SKM-1 treated with dmso at 0.1 percent for 144 hours (cell line): ENCODE measurements around the gene ADGRB3.

Experiments used
- DNase-seq: peaks from one replicate; lab custom pipeline; 2025; ENCODE audit not compliant: unreplicated experiment; lab: John Stamatoyannopoulos, UW

Gene ADGRB3

DNA sequence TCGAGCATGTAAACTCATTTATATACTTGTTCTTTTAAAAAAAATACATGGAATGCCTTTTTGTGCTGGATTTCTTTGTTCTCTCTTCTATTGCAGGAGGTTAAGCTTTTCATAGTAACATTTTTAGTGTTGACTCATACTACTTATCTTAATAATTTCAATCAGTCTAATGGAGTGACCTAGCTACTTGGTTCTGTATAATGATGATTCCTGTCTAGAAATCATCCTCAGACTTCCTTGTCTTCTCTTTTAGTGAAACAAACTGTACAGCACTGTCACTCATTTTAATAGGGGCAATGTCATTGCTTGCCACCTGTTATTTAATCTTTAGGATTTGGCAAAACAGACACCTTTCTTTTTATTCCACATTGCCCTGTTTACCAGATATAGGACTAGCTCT is 62.3 kb downstream of the ADGRB3 start:
- no peak for DNase-seq

DNA sequence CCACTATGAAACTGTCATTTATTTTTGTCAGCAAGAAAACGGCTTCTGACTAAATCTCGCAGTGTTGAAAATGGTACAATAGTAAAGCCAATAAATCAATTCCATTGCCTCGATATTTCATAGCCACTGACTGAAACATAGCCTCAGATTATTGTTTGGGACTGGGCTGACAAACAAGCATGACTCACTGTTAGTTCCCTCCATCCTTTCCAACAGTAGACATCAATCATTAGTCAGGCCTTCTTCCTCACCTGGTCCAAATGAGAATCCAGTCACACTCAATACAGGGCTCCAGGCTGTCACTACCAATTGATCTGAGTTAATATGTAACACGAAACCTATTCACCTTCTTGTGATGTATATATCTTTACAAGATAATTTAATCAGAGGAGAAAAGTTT is 66.1 kb downstream of the ADGRB3 start:
- no peak for DNase-seq

- no peak for DNase-seq
Observed at GRCh38 chr6:68704485-68704884, 69.4 kb downstream of the ADGRB3 start.

GRCh38 chr6:68709091-68709490 is 74.0 kb downstream of the ADGRB3 start:
- no peak for DNase-seq

GRCh38 chr6:68709882-68710281 is 74.8 kb downstream of the ADGRB3 start:
- no peak for DNase-seq

DNA sequence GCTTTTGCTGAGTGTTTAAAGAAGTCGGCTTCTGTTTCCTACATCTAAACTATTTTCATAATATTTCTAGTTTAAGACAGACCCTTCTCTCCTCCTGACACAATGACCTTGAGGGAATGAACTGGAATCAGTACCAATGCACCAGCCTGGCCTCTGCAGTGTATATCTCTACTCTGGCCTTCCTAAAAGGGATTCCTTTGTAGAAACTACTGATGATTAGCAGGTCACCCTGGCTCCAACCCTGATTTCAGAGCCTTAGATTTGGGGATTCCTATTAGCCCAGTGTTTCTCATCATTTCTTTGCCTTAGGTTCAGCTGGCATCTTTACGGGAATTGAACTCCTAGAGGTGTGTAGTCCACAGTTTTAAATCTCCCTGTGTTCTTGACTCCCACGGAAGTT is 75.4 kb downstream of the ADGRB3 start:
- DNase-seq = no peak

DNA sequence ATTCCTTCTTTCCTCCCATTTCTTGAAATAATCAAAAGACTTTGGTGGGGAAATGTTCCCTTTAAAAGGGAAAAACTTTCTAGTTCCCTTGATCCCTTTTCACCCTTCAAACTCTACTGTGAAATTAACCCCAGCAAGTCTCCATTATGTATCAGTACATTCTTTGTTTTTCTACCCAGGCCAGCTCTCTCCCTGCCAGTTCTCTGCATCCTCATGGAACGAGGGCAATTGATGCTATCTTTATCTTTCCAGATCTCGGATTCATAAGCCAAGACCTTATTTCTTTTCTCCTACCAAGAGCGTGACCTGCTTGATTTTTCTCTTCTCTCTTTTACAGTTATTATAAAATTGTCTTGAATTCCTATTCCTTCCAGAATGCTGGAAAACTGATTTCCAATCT is 75.8 kb downstream of the ADGRB3 start:
- DNase-seq = no peak

DNA sequence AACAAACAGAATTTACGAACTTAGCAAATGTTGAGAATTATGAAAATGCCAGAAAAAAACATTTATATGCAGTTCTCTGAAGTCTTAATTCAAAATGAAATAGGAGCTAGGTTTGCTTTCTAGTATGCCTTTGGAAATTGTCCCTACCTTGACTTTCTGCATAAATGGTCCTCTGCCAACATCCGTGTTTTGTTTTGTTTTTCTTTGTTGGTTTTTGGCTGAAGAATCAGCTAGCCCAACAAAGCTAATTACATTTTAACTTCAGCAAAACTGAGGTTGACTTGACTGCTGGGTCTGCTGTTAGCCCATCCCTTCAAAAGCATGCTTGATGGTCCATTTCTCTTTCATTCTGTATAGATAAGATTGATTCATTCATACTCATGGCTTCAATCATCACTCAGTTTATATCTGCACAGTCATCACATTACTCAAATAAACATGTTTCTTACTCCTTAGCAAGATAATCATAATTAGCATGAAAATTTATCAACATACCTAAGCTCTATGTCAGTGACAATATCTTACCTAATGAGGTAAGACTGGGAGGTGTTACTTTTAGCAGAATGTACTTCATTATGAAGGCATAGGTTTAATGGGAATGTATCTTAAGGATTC is 76.4 kb downstream of the ADGRB3 start:
- DNase-seq = no peak

GRCh38 chr6:68716620-68717019 is 81.5 kb downstream of the ADGRB3 start:
- DNase-seq = no peak

GRCh38 chr6:68718385-68719073 is 83.4 kb downstream of the ADGRB3 start:
- DNase-seq = no peak

- no peak for DNase-seq
Observed at GRCh38 chr6:68719761-68720160, 84.7 kb downstream of the ADGRB3 start.

DNA sequence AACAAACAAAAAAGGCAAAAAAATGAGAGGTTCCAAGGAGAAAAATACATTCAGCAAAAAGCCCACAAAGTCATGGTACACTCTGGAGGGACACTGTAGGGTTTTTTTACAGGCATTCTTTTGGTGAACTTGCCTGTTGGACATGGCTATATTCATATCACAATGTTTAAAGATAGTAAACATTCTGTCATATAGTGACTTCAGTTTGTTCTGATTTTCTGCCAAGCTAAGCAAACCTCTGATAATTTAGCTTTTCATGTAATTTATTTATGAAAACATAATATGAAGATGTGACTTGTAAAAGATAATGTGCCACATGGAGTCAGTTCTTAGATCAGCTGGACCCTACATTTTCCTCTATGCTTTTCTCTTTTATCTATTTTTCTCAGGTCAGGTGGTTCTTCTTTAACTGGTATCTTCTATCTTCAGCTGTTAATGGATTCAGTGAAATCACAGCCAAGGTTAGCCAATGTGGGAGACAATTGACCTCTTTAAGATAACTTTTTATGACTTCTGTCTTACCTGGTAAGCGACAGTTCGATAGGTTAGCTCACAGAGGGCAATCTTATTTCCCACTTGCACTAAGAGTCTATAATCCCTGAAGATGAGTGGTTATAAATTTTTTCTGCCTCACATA is 87.9 kb downstream of the ADGRB3 start:
- no peak for DNase-seq

DNA sequence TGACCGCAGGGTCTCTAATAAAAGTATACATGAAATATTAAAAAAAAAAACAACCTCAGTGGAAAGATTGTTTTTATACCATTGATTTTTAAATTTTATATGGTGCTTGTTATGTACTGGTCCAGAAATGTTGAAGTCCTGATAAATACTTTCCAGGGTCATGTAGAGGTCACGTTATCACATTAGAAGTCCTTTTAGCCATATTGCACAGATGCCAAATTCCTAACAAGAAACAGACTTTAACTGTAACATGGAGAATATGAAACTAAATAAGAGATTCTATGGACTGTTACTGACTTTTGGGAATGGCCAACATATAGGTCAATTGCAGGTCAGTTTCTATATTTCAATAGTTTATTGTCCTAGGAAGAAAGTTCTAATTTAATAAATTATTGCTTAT is 89.0 kb downstream of the ADGRB3 start:
- no peak for DNase-seq

DNA sequence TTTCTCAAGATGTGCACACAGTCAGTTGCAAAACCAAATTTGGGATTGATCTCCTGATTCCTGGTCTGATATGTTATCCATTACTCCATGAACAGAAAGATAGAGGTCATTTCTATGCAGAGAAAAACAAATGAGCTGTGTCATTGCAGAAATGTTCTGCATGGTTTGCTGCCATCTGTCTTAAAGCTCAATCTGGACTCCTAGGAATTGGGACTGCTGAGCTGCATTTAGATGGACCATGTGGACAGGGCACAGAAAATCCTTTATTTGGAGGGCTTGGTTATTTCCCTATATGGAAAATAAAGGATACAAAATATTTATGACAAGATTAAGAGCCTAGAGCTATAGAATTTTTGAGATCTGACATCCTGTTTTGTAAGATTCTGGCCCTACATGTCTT is 91.3 kb downstream of the ADGRB3 start:
- no peak for DNase-seq

- DNase-seq = no peak
Observed at GRCh38 chr6:68726992-68727391, 91.9 kb downstream of the ADGRB3 start.

- DNase-seq = no peak
Observed at GRCh38 chr6:68727699-68728098, 92.6 kb downstream of the ADGRB3 start.

GRCh38 chr6:68728159-68728979 is 93.3 kb downstream of the ADGRB3 start:
- DNase-seq = no peak

- DNase-seq = no peak
Observed at GRCh38 chr6:68729377-68729903, 94.4 kb downstream of the ADGRB3 start.

GRCh38 chr6:68730291-68731054 is 95.4 kb downstream of the ADGRB3 start:
- DNase-seq = no peak

GRCh38 chr6:68732423-68732822 is 97.3 kb downstream of the ADGRB3 start:
- DNase-seq = no peak

- DNase-seq = no peak
Observed at GRCh38 chr6:68735866-68736265, 100.8 kb downstream of the ADGRB3 start.
